ENCODE results near the gene MACF1. TPM values are rescaled to one million over a fixed set of nuclear protein-coding genes. Genes with fewer than 3 reads are reported as not detected.

Gene MACF1
- total RNA-seq, 2 donors from 2014 or later = 214 to 251 TPM

- H3K4me3 Mint-ChIP-seq = no peak overlapping the region
- peaks cover 43% of the 10 kb centered on the region for H3K4me1 Mint-ChIP-seq
- no peaks in the 10 kb centered on the region for H3K4me1 ChIP-seq (ENCODE audit: control insufficient read depth, insufficient read depth, low read length)
- no peak for DNase-seq
- no peaks in the 10 kb centered on the region for H3K9me3 Mint-ChIP-seq
- no peak overlapping the region for H3K27ac ChIP-seq (ENCODE audit: low read depth, low read length)
- no peak overlapping the region for H3K4me3 ChIP-seq (ENCODE audit: low read length)
- no peaks in the 10 kb centered on the region for H3K9me3 ChIP-seq (ENCODE audit: control insufficient read depth, low read length)
- H3K9ac ChIP-seq (ENCODE audit: extremely low read depth, low read length, poor library complexity, severe bottlenecking) = no peak overlapping the region
- H3K36me3 ChIP-seq (ENCODE audit: control insufficient read depth, insufficient read depth, low read length) = peaks cover 5% of the 10 kb centered on the region
- peak overlapping the region; percentile 14 for H3K27ac Mint-ChIP-seq
- peaks cover 90% of the 10 kb centered on the region for H3K27me3 ChIP-seq (ENCODE audit: control insufficient read depth, insufficient read depth, low read length, poor library complexity, severe bottlenecking)
- TF ChIP-seq, protein P1, sequence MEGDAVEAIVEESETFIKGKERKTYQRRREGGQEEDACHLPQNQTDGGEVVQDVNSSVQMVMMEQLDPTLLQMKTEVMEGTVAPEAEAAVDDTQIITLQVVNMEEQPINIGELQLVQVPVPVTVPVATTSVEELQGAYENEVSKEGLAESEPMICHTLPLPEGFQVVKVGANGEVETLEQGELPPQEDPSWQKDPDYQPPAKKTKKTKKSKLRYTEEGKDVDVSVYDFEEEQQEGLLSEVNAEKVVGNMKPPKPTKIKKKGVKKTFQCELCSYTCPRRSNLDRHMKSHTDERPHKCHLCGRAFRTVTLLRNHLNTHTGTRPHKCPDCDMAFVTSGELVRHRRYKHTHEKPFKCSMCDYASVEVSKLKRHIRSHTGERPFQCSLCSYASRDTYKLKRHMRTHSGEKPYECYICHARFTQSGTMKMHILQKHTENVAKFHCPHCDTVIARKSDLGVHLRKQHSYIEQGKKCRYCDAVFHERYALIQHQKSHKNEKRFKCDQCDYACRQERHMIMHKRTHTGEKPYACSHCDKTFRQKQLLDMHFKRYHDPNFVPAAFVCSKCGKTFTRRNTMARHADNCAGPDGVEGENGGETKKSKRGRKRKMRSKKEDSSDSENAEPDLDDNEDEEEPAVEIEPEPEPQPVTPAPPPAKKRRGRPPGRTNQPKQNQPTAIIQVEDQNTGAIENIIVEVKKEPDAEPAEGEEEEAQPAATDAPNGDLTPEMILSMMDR (conservative IDR thresholded peaks at IDR 0.05) = no peak
- peaks cover 6% of the 10 kb centered on the region for H3K36me3 Mint-ChIP-seq (ENCODE audit: low read depth)
- H3K27me3 Mint-ChIP-seq (ENCODE audit: insufficient read depth) = peaks cover 80% of the 10 kb centered on the region
These were observed 73.4 kb downstream of the MACF1 start for GRCh38 chr1:39277879-39278278.

GRCh38 chr1:39282537-39283216, 78.2 kb downstream of the MACF1 start:
- peaks cover 15% of the 10 kb centered on the region for H3K4me1 Mint-ChIP-seq
- WGBS, 2 experiments (ENCODE audit: insufficient coverage in 1 of 2, insufficient read length in 1 of 2) = 87 to 93% methylated on average over 3 to 7 of the region's 8 CpGs
- TF ChIP-seq, protein P1 (conservative IDR thresholded peaks at IDR 0.05) = no peak
- no peak overlapping the region for H3K9ac ChIP-seq (ENCODE audit: extremely low read depth, low read length, poor library complexity, severe bottlenecking)
- H3K4me1 ChIP-seq (ENCODE audit: control insufficient read depth, insufficient read depth, low read length) = no peaks in the 10 kb centered on the region
- H3K27me3 Mint-ChIP-seq (ENCODE audit: insufficient read depth) = peaks cover 50% of the 10 kb centered on the region
- H3K9me3 ChIP-seq (ENCODE audit: control insufficient read depth, low read length) = no peaks in the 10 kb centered on the region
- H3K27ac Mint-ChIP-seq = no peak overlapping the region
- H3K4me3 ChIP-seq (ENCODE audit: low read length) = no peak overlapping the region
- H3K27ac ChIP-seq (ENCODE audit: low read depth, low read length) = no peak overlapping the region
- H3K36me3 ChIP-seq (ENCODE audit: control insufficient read depth, insufficient read depth, low read length) = peaks cover 43% of the 10 kb centered on the region
- no peak for DNase-seq
- H3K27me3 ChIP-seq (ENCODE audit: control insufficient read depth, insufficient read depth, low read length, poor library complexity, severe bottlenecking) = peaks cover 75% of the 10 kb centered on the region
- H3K4me3 Mint-ChIP-seq = no peak overlapping the region
- H3K9me3 Mint-ChIP-seq = no peaks in the 10 kb centered on the region
- H3K36me3 Mint-ChIP-seq (ENCODE audit: low read depth) = peaks cover 51% of the 10 kb centered on the region

DNA sequence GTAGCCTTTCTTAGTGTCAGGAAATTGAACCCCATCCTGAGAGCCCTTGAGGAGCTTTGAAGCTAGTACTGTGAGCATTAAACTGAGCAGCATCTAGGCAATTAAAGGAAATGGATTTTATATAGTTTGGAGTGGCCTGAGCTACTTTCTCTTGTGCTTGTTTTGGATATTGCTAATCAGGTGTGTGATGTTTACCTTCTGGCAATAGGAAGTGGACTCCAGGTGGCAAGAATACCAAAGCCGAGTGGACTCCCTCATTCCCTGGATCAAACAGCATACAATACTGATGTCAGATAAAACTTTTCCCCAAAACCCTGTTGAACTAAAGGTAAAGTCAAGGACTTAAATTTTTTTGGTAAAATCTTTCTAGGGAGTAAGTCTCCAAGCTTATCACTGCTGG, 79.4 kb downstream of the MACF1 start:
- WGBS, 2 experiments (ENCODE audit: insufficient coverage in 1 of 2, insufficient read length in 1 of 2) = 92% methylated on average over 1 of the region's 1 CpG; no CpG with 5 or more reads in 1 of the 2 experiments
- Mint-ChIP-seq H3K27me3 (ENCODE audit: insufficient read depth) (peaks cover 38% of the 10 kb centered on the region), H3K9me3 (no peaks in the 10 kb centered on the region), H3K36me3 (ENCODE audit: low read depth) (peaks cover 62% of the 10 kb centered on the region), H3K4me1 (peaks cover 3% of the 10 kb centered on the region), H3K4me3 (no peak overlapping the region), H3K27ac (no peak overlapping the region)
- H3K9me3 ChIP-seq (ENCODE audit: control insufficient read depth, low read length) = peaks cover 3% of the 10 kb centered on the region
- H3K9ac ChIP-seq (ENCODE audit: extremely low read depth, low read length, poor library complexity, severe bottlenecking) = no peak overlapping the region
- TF ChIP-seq, protein P1 (conservative IDR thresholded peaks at IDR 0.05) = no peak
- no peaks in the 10 kb centered on the region for H3K4me1 ChIP-seq (ENCODE audit: control insufficient read depth, insufficient read depth, low read length)
- peaks cover 63% of the 10 kb centered on the region for H3K27me3 ChIP-seq (ENCODE audit: control insufficient read depth, insufficient read depth, low read length, poor library complexity, severe bottlenecking)
- DNase-seq = no peak
- no peak overlapping the region for H3K27ac ChIP-seq (ENCODE audit: low read depth, low read length)
- H3K4me3 ChIP-seq (ENCODE audit: low read length) = no peak overlapping the region
- peaks cover 50% of the 10 kb centered on the region for H3K36me3 ChIP-seq (ENCODE audit: control insufficient read depth, insufficient read depth, low read length)
